Measurements from ENCODE around the gene EMC7. TPM values are rescaled to one million over a fixed set of nuclear protein-coding genes. Genes with fewer than 3 reads are reported as not detected.

The EMC7 gene
- total and polyA plus RNA-seq, 2 of the 4 experiments (the other 2 are of a cell fraction) = 46.6 to 76.4 TPM

GRCh38 chr15:34126522-34126921 is 24.9 kb upstream of the EMC7 start:
- Histone ChIP-seq H2BK15ac (ENCODE audit: low read depth, low read length) (no peak overlapping the region), H4K8ac (ENCODE audit: low read depth in 2 of 2, low read length in 2 of 2) (no peak overlapping the region), H2AK5ac (ENCODE audit: low read depth, low read length) (no peak overlapping the region; the same call in 1 of the 2 replicates), H3K27ac (ENCODE audit: insufficient read depth, low read length) (no peak overlapping the region), H3K23ac (ENCODE audit: low read depth, low read length) (no peak overlapping the region), H3K18ac (ENCODE audit: low read depth, low read length) (no peak overlapping the region), H4K20me1 (ENCODE audit: insufficient read depth, low read length) (peaks cover 5% of the 10 kb centered on the region; the same call in 1 of the 2 replicates), H2BK120ac (ENCODE audit: low read depth, low read length) (no peak overlapping the region), H4K5ac (ENCODE audit: low read depth, low read length) (no peak overlapping the region), H3K9ac (ENCODE audit: low read depth, low read length) (no peak overlapping the region), H3K36me3 (ENCODE audit: control insufficient read depth, insufficient read depth, low read length) (no peaks in the 10 kb centered on the region), H4K91ac (ENCODE audit: insufficient read depth, low read depth, low read length) (no peak overlapping the region), H3K27me3 (ENCODE audit: control insufficient read depth, insufficient read depth, low read length) (no peaks in the 10 kb centered on the region), H3K9me3 (ENCODE audit: control insufficient read depth, insufficient read depth, low read length) (no peaks in the 10 kb centered on the region), H2AK9ac (replicated peaks; ENCODE audit: low read depth, low read length, poor library complexity) (no peak overlapping the region), H3K79me1 (ENCODE audit: low read depth in 1 of 2, low read length in 2 of 2) (no peaks in the 10 kb centered on the region), H3K56ac (ENCODE audit: extremely low read depth, insufficient read depth, low read length) (no peak overlapping the region), H2BK5ac (ENCODE audit: low read depth, low read length, poor library complexity, severe bottlenecking) (no peak overlapping the region), H3K9me1 (ENCODE audit: insufficient read depth, low read length) (no peaks in the 10 kb centered on the region; the same call in 1 of the 2 replicates), H2BK20ac (ENCODE audit: low read depth, low read length) (no peak overlapping the region), H3K14ac (replicated peaks; ENCODE audit: low read depth, low read length) (no peak overlapping the region), H3K4me1 (ENCODE audit: control insufficient read depth, insufficient read depth, low read length) (0 out of 2 replicates have a peak, but pooled peaks cover 1% of the 10 kb centered on the region), H3K4ac (ENCODE audit: low read depth, low read length) (no peak overlapping the region), H3K4me2 (ENCODE audit: low read depth, low read length) (no peak overlapping the region), H2AFZ (replicated peaks; ENCODE audit: low read length, poor library complexity) (no peak overlapping the region), H3K4me3 (ENCODE audit: insufficient read depth, low read depth, low read length) (no peak overlapping the region)
- intact Hi-C loops (cut with micrococcal nuclease) (no loop called here), dilution Hi-C loops (cut with HindIII; ENCODE audit: low sequenced_read_pairs, unreplicated experiment) (no loop called here), in situ Hi-C loops (cut with MboI; ENCODE audit: low sequenced_read_pairs) (no loop called here)
- no peak for DNase-seq
- BruUV-seq (replicated peaks) = no TSS peak
- TF ChIP-seq CEBPB (IDR thresholded peaks at IDR 0.05; ENCODE audit: low read depth, low read length) (no peak), MXI1 (IDR thresholded peaks at IDR 0.05; ENCODE audit: borderline replicate concordance, low read depth, low read length) (no peak), RCOR1 (IDR thresholded peaks at IDR 0.05; ENCODE audit: insufficient replicate concordance, low read length) (no peak), MAFK (IDR thresholded peaks at IDR 0.05; ENCODE audit: low read depth, low read length) (no peak), POLR2A (IDR thresholded peaks at IDR 0.05; ENCODE audit: low read depth, low read length) (no peak), NFE2L2 (IDR thresholded peaks at IDR 0.05; ENCODE audit: low read depth, low read length) (no peak), FOS (IDR thresholded peaks at IDR 0.05; ENCODE audit: low read depth, low read length) (no peak), CHD1 (IDR thresholded peaks at IDR 0.05; ENCODE audit: low read depth, low read length) (no peak)
- TF ChIP-seq, protein P1, sequence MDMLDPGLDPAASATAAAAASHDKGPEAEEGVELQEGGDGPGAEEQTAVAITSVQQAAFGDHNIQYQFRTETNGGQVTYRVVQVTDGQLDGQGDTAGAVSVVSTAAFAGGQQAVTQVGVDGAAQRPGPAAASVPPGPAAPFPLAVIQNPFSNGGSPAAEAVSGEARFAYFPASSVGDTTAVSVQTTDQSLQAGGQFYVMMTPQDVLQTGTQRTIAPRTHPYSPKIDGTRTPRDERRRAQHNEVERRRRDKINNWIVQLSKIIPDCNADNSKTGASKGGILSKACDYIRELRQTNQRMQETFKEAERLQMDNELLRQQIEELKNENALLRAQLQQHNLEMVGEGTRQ (IDR thresholded peaks at IDR 0.05; ENCODE audit: low read depth, low read length) = no peak
- TF ChIP-seq, protein P2, sequence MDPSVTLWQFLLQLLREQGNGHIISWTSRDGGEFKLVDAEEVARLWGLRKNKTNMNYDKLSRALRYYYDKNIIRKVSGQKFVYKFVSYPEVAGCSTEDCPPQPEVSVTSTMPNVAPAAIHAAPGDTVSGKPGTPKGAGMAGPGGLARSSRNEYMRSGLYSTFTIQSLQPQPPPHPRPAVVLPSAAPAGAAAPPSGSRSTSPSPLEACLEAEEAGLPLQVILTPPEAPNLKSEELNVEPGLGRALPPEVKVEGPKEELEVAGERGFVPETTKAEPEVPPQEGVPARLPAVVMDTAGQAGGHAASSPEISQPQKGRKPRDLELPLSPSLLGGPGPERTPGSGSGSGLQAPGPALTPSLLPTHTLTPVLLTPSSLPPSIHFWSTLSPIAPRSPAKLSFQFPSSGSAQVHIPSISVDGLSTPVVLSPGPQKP (IDR thresholded peaks at IDR 0.05; ENCODE audit: borderline replicate concordance, low read depth, low read length) = no peak
- POLR2A ChIA-PET (ENCODE audit: unreplicated experiment) = no interaction called here
- CTCF ChIA-PET = interaction anchor here (1.1 kb wide), 1 partner anchor 17 kb away, joined by 3 read pairs; no protein-coding TSS in a partner anchor
- ATAC-seq (ENCODE audit: low read depth) = no peak
